HEK293 (cell line): ENCODE results near the gene MFAP1.

Experiments used
- IKZF3 ChIP-seq: fragments of 450-650 bp; IDR thresholded peaks from 2 replicates; pipeline ENCODE4 v1.5.0; 2018; ENCODE audit warnings: missing biosample characterization, mild to moderate bottlenecking, missing genetic modification characterization, moderate library complexity
- ZNF266 ChIP-seq: fragments of 450-650 bp; formaldehyde crosslinking; IDR thresholded peaks from 2 replicates; pipeline ENCODE4 v1.5.1; 2016; ENCODE audit warnings: missing biosample characterization, missing genetic modification characterization, low read depth
- ZNF514 ChIP-seq: fragments of 450-650 bp; formaldehyde crosslinking; IDR thresholded peaks from 2 replicates; pipeline ENCODE4 v1.5.1; 2016; ENCODE audit warnings: missing biosample characterization, missing genetic modification characterization
- ZNF629 ChIP-seq: fragments of 450-650 bp; formaldehyde crosslinking; IDR thresholded peaks from 2 replicates; pipeline ENCODE4 v1.5.1; 2017; ENCODE audit warnings: missing biosample characterization, missing genetic modification characterization
- ZSCAN16 ChIP-seq: fragments of 450-650 bp; formaldehyde crosslinking; IDR thresholded peaks from 2 replicates; pipeline ENCODE4 v1.5.1; 2016; ENCODE audit warnings: missing biosample characterization, missing genetic modification characterization
- TF ChIP-seq, protein P1 (sequence below): fragments of 450-650 bp; formaldehyde crosslinking; IDR thresholded peaks from 2 replicates; pipeline ENCODE4 v1.5.1; 2016; ENCODE audit warnings: missing biosample characterization, missing genetic modification characterization, low read depth
- TF ChIP-seq, protein P2 (sequence below): fragments of 450-650 bp; formaldehyde crosslinking; IDR thresholded peaks from 2 replicates; pipeline ENCODE4 v1.5.1; 2016; ENCODE audit warnings: missing biosample characterization, missing genetic modification characterization, low read depth
- TF ChIP-seq, protein P3 (sequence below): fragments of 450-650 bp; formaldehyde crosslinking; IDR thresholded peaks from 2 replicates; pipeline ENCODE4 v1.5.1; 2016; ENCODE audit warnings: missing biosample characterization, missing genetic modification characterization
- TF ChIP-seq, protein P4 (sequence below): fragments of 450-650 bp; formaldehyde crosslinking; IDR thresholded peaks from 2 replicates; pipeline ENCODE4 v1.5.1; 2016; ENCODE audit warnings: missing biosample characterization, missing genetic modification characterization

DNA sequence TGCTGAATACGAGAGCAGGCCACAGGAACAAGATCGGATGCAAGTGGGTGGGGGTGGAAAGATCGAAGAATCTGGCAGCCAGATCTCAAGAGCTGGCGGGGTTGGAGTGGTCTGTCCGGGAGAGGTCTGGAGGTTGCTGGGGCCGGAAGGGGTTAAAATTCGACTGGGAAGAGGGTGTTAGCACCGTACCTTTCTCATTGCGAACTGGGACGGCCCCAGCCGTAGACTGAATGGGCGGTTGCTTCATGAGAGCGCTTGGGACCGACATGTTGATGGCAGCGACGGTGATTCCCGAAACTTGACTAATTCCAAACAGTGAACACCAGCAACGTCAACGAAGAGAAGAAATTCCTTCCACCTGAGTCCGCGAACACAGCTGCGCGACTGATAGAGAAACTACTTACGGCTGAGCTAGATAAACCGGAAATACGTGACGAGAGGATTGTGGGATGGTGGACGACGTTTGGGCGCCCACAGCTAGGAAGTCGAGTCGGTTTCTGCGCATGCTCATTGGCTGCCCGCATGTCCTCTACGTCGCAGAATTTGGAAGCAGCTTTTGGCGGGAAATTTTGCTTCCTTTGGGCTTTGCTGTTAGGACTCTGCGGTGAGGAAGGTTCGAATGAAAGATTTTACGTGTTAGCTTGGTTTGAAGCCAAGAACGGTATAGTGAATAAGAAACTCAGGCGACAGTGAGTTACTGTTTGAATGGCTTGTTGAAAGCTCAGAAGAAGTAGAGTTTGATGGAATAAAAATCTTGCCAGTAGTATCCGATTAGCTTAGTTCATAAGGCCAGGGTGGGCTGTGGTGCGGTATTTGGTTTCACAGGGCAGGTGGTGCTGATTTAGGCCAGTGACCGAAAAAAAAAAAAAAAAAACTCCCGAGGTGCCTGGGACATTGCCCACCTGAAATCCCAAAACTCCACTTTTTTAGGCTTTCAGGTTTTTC lies at the start of gene MFAP1:
- no peak for TF ChIP-seq ZNF266 (tag by site-specific recombination)
- TF ChIP-seq ZNF514 (tag by site-specific recombination): no peak
- TF ChIP-seq, protein P1, sequence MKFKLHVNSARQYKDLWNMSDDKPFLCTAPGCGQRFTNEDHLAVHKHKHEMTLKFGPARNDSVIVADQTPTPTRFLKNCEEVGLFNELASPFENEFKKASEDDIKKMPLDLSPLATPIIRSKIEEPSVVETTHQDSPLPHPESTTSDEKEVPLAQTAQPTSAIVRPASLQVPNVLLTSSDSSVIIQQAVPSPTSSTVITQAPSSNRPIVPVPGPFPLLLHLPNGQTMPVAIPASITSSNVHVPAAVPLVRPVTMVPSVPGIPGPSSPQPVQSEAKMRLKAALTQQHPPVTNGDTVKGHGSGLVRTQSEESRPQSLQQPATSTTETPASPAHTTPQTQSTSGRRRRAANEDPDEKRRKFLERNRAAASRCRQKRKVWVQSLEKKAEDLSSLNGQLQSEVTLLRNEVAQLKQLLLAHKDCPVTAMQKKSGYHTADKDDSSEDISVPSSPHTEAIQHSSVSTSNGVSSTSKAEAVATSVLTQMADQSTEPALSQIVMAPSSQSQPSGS (tag by site-specific recombination): no peak
- TF ChIP-seq, protein P2, sequence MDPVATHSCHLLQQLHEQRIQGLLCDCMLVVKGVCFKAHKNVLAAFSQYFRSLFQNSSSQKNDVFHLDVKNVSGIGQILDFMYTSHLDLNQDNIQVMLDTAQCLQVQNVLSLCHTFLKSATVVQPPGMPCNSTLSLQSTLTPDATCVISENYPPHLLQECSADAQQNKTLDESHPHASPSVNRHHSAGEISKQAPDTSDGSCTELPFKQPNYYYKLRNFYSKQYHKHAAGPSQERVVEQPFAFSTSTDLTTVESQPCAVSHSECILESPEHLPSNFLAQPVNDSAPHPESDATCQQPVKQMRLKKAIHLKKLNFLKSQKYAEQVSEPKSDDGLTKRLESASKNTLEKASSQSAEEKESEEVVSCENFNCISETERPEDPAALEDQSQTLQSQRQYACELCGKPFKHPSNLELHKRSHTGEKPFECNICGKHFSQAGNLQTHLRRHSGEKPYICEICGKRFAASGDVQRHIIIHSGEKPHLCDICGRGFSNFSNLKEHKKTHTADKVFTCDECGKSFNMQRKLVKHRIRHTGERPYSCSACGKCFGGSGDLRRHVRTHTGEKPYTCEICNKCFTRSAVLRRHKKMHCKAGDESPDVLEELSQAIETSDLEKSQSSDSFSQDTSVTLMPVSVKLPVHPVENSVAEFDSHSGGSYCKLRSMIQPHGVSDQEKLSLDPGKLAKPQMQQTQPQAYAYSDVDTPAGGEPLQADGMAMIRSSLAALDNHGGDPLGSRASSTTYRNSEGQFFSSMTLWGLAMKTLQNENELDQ (tag by site-specific recombination): no peak
- TF ChIP-seq, protein P3, sequence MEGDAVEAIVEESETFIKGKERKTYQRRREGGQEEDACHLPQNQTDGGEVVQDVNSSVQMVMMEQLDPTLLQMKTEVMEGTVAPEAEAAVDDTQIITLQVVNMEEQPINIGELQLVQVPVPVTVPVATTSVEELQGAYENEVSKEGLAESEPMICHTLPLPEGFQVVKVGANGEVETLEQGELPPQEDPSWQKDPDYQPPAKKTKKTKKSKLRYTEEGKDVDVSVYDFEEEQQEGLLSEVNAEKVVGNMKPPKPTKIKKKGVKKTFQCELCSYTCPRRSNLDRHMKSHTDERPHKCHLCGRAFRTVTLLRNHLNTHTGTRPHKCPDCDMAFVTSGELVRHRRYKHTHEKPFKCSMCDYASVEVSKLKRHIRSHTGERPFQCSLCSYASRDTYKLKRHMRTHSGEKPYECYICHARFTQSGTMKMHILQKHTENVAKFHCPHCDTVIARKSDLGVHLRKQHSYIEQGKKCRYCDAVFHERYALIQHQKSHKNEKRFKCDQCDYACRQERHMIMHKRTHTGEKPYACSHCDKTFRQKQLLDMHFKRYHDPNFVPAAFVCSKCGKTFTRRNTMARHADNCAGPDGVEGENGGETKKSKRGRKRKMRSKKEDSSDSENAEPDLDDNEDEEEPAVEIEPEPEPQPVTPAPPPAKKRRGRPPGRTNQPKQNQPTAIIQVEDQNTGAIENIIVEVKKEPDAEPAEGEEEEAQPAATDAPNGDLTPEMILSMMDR (tag by site-specific recombination): no peak
- no peak for TF ChIP-seq IKZF3 (tag by site-specific recombination)
- TF ChIP-seq ZNF629 (tag by site-specific recombination): peak; percentile 81
- TF ChIP-seq, protein P4, sequence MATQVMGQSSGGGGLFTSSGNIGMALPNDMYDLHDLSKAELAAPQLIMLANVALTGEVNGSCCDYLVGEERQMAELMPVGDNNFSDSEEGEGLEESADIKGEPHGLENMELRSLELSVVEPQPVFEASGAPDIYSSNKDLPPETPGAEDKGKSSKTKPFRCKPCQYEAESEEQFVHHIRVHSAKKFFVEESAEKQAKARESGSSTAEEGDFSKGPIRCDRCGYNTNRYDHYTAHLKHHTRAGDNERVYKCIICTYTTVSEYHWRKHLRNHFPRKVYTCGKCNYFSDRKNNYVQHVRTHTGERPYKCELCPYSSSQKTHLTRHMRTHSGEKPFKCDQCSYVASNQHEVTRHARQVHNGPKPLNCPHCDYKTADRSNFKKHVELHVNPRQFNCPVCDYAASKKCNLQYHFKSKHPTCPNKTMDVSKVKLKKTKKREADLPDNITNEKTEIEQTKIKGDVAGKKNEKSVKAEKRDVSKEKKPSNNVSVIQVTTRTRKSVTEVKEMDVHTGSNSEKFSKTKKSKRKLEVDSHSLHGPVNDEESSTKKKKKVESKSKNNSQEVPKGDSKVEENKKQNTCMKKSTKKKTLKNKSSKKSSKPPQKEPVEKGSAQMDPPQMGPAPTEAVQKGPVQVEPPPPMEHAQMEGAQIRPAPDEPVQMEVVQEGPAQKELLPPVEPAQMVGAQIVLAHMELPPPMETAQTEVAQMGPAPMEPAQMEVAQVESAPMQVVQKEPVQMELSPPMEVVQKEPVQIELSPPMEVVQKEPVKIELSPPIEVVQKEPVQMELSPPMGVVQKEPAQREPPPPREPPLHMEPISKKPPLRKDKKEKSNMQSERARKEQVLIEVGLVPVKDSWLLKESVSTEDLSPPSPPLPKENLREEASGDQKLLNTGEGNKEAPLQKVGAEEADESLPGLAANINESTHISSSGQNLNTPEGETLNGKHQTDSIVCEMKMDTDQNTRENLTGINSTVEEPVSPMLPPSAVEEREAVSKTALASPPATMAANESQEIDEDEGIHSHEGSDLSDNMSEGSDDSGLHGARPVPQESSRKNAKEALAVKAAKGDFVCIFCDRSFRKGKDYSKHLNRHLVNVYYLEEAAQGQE (tag by site-specific recombination): no peak
- no peak for TF ChIP-seq ZSCAN16
